ENCODE data around the gene BCAM. TPM values are rescaled to one million over a fixed set of nuclear protein-coding genes. Genes with fewer than 3 reads are reported as not detected.
A peak's percentile ranks its signal among the peaks of the same experiment; 100 is the strongest.
"Not testable (repeated sequence)": the region's sequence is repeated elsewhere in the genome, so short reads cannot be mapped to it uniquely, and the experiment has no call there.

BCAM gene, protein sequence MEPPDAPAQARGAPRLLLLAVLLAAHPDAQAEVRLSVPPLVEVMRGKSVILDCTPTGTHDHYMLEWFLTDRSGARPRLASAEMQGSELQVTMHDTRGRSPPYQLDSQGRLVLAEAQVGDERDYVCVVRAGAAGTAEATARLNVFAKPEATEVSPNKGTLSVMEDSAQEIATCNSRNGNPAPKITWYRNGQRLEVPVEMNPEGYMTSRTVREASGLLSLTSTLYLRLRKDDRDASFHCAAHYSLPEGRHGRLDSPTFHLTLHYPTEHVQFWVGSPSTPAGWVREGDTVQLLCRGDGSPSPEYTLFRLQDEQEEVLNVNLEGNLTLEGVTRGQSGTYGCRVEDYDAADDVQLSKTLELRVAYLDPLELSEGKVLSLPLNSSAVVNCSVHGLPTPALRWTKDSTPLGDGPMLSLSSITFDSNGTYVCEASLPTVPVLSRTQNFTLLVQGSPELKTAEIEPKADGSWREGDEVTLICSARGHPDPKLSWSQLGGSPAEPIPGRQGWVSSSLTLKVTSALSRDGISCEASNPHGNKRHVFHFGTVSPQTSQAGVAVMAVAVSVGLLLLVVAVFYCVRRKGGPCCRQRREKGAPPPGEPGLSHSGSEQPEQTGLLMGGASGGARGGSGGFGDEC
- 86.2 TPM for total RNA-seq
- long read RNA-seq, transcript BCAM-201 (15 exons, 2,453 nt) = major isoform, 81 of 97 reads
- long read RNA-seq, partial matches to known transcripts = 12 of 97 reads
- long read RNA-seq, other reads (novel, unspliced or antisense) = 4 of 97 reads

DNA sequence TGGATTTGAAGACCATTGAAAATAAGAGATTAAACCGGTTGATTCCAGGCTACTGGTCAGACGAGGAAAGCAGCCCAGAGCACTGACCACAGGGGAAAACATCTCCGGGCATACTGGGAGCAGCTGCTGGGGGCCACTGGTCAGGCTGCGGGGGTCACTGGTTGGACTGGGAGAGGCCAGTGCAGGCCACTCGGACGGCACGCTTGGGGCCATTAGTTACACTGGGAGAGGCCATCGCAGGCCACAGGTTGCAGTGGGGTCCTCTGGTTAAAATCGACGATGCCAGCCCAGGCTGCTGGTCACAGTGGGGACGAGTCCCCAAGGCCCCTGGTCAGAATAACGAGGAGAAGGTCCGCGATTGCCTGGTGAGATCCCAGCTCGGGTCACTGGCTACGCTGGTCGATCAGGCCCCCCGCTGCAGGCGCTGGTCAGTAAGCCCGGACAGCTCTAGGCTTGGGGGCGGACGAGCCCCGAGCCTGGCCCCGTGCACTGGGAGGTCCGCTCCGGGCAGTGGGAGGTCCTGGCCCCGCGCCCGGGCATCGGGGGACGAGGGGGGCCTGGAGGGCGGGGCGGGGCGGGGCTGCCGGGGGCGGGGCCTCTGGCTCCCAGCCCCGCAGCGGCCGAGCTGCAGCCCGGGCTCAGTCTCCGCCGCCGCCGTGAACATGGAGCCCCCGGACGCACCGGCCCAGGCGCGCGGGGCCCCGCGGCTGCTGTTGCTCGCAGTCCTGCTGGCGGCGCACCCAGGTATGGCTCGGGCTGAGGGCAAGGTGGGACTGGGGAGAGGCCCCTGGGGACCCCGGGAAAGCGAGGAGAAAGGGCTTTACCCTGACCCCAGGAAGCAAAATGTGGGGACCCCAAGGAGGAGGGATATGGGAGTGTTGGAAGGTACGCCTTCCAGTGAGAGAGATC, at the start of gene BCAM:
Gene BCAM, plus strand, starts transcription at position 641 of the 909 bp plus-strand sequence. Its CDS starts 22 bp downstream, at position 663.
- intact Hi-C loops (cut with DNase I) = no loop called here
- peak; percentile 89 for DNase-seq
- ATAC-seq (ENCODE audit: poor library complexity) = peak; percentile 96

DNA sequence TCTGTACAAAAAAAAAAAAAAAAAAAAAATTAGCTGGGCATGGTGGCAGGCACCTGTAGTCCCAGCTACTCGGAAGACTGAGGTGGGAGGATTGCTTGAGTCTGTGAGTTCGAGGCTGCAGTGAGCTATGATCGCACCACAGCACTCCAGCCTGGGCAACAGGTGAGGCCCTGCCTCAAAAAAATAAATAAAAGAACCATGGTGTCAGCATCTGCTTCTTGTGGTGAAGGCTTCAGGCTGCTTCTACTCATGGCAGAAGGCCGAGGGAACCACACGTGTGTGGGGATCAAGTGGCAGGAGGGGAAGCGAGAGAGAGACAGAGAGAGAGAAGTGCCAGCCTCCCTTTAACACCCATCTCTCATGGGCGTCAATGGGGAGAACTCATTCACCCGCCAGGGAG, 46.9 kb upstream of the BCAM start:
- ATAC-seq (ENCODE audit: poor library complexity) = no peak

DNA sequence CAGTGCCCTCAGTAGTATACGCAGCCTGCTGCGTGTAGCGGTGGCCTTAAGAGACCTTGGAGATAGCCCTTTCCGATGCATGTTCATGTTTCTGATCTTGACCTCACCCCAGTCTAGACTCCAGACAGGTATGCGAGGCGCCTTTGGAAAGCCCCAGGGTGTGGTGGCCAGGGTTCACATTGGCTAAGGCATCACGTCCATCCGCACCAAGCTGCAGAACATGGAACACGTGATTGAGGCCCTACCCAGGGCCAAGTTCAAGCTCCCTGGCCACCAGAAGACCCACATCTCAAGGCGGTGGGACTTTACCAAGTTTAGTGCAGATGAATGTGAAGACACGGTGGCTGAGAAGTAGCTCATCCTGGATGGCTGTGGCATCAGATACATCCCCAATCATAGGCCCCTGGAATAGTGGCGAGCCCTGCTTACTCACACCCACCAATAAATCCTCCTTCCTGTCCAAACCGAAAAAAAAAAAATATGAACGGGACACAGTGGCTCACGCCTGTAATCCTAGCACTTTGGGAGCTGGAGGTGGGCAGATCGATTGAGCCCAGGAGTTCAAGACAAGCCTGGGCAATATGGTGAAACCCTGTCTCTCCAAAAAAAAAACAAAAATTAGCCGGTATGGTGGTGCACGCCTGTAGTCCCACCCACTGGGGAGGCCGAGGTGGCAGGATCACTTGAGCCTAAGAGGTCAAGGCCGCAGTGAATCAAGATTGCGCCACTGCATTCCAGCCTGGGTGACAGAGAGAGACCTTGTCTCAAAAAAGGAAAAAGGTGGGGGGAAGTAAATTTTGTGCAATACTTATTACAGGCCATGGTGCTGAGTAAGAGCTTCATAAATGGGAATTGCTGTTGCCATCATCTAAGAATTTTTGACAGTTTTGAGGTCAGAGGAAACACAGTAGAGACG, 43.6 kb upstream of the BCAM start:
- ATAC-seq (ENCODE audit: poor library complexity) = peak; percentile 10

More for the DNA sequence above, 46.9 kb upstream of the BCAM start:
- no peak for DNase-seq
- intact Hi-C loops (cut with DNase I) = no loop called here

DNA sequence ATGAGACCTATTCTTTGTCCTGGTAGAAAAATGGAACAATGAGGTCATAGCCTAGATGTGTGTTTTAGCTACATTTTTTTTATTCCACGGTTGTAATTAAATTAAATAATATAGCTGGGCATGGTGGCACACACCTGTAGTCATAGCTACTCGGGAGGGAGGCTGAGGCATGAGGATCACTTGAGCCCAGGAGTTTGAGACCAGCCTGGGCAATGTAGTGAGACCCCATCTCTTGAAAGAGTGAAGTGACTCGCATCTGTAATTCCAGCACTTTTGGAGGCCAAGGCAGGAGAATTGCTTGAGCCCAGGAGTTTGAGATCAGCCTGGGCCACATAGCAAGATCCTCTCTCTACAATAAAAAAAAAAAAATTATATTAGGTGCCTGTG, 43.0 kb upstream of the BCAM start:
- intact Hi-C loops (cut with DNase I) = no loop called here
- ATAC-seq (ENCODE audit: poor library complexity) (no peak), DNase-seq (no peak)

More for the DNA sequence above, 43.6 kb upstream of the BCAM start:
- DNase-seq = peak; percentile 69
- intact Hi-C loops (cut with DNase I) = no loop called here

DNA sequence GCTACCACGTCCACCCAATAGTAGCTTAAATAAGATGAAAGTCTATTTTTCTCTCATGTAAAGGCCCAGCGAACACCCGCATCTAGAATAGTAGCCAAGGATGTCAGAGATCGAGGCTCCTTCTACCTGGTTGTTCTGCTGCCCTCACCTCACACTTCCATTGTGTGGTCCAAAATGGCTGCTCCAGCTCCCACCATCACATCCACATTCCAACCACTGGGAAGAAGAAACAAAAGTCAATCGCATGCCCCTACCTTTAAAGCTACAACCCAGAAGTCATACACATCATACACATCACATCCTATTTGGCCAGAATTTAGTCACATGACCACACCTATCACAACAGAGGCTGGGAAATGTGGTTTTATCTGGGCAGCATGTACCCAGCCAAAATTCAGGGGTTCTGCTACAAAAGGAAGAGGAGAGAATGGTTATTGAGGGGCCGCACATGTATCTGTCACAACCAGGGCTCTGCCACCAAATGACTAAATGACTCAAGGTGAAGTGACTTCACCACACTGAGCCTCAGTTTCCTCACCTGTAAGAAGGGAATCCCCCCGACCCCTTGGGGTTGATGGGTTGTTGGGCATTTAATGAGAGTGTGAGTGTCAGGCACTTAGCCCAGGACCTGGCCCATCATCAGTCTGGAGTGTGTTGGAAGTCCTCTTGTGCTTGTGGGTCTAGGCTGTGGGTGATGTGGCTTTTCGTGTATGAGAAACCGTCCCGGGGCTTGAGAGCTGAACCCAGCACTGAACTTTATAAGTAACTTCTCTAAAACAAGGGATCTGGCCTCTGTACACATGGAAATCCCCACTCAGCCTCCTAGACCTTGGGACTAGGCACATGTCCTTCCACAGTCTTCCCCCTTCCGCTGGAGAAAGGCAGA, 41.4 kb upstream of the BCAM start:
- intact Hi-C loops (cut with DNase I) = no loop called here
- ATAC-seq (ENCODE audit: poor library complexity) = no peak

DNA sequence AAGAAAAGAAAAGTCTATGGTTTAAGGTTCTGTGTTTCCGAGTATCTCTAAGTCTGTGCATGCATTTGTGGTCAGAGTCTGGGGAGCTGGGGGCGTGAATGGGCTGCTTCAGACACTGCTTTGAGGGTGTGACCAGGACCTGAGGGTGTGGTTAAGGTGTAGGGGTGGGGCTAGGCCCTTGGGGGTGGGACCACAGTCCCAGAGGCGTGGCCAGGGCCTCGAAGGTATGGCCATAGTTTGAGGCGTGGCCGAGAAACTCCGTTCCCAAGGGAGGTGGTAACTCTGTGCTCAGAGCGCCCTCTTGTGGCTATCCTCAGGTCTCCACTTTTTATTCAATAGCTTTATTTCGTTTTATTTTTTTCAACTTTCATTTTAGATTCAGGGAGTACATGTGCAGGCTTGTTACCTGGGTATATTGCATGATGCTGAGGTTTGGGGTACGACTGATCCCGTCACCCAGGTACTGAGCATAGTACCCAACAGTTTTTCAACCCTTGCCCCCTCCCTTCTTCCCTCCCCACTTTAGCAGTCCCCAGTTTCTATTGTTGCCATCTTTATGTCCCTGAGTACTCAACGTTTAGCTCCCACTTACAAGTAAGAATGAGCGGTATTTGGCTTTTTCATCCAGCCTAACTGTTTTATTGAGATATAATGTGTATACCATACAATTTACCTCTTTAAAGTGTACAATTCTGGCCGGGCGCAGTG, 38.2 kb upstream of the BCAM start:
- peak; percentile 94 for DNase-seq
- ATAC-seq (ENCODE audit: poor library complexity) = peak; percentile 99
- intact Hi-C loops (cut with DNase I) = loop anchor here (2.0 to 5.0 kb wide), 2 partner anchors 46 to 78 kb away; no protein-coding TSS in a partner anchor

More for the DNA sequence above, 41.4 kb upstream of the BCAM start:
- no peak for DNase-seq

DNA sequence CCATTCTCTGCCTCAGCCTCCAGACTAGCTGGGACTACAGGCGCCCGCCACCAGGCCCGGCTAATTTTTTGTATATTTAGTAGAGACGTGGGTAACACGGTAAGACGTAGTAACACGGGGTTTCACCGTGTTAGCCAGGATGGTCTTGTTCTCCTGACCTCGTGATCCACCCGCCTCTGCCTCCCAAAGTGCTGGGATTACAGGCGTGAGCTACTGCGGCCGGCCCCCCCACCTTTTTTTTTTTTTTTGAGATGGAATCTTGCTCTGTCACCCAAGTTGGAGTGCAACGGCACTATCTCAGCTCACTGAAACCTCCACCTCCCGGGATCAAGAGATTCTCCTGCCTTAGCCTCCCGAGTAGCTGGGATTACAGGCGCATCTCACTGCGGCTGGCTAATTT, 36.8 kb upstream of the BCAM start:
- not testable (repeated sequence) for DNase-seq; ATAC-seq (ENCODE audit: poor library complexity)
- intact Hi-C loops (cut with DNase I) = loop anchor here (5.0 kb wide), 1 partner anchor 80 kb away; no protein-coding TSS in a partner anchor

DNA sequence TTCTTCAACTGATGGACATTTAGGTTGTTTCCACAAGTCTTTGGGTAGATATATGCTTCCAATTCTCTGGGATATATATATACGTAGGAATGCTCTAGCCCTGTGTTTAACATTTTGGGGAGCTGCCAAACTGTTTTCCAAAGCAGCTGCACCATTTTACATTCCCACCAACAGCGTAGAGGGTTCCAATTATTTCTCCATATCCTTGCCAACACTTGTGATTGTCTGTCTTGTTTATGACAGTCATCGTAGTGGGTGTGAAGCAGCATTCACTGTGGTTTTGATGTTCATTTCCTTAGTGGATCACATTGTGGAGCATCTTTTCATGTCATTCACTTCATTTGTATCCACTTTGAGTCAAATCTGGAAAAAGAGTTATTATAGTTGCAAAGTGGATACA, 35.9 kb upstream of the BCAM start:
- DNase-seq = no peak
- no peak for ATAC-seq (ENCODE audit: poor library complexity)
- intact Hi-C loops (cut with DNase I) = loop anchor here (5.0 kb wide), 1 partner anchor 81 kb away; no protein-coding TSS in a partner anchor

DNA sequence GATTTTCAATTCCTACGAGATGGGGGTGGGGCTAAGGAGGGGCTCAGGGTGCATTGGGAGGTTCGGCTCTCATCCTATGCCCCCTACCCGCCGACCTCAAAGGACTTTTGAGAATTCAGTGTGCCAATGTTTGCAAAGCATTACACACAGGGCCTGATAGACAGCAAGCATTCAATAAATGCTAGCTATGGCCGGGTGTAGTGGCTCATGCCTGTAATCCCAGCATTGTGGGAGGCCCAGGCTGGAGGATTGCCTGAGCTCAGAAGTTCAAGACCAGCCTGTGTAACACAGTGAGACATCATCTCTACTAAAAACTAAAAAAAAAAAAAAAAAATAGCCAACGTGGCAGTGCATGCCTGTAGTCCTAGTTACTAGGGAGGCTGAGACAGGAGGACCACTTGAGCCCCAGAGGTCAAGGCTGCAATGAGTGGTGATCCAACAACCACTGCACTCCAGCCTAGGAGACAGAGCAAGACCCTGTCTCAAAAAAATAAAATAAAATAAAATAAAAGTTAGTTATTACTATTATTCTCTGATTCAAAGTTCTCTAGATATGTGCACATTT, 33.1 kb upstream of the BCAM start:
- intact Hi-C loops (cut with DNase I) = no loop called here

DNA sequence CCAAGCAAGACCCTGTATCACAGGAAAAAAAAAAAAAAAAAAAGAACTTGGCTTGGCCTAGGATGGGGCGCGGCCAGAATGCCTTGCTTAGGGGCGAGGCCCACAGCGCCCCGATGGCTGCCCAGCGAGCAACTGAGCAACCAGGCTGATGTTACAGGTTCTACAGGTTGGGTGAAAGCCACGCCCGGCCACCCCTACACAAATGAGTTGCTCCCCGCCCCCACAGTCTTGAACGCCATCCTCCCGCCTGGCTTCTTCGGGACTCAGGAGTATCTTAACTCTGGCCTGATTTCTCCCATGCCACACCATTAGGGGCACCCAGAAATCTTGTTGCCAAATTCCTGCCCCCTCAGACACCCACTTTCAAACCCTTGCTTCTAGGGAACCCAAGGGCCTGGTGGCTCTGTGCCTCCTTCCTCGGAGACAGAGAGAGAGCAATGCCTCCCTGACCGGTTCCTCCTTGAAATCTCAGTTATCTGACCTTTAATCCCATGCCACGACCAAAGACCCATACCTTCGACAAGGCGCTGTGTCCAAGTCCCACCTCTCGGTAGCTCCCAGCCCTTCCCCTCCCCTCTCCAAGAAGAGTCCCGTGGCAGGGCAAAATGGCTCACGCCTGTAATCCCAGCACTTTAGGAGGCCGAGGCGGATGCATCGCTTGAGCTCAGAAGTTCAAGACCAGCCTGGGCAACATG, 32.4 kb upstream of the BCAM start:
- intact Hi-C loops (cut with DNase I) = no loop called here
- ATAC-seq (ENCODE audit: poor library complexity) (no peak), DNase-seq (no peak)

More for the DNA sequence above, 33.1 kb upstream of the BCAM start:
- no peak for DNase-seq
- no peak for ATAC-seq (ENCODE audit: poor library complexity)

DNA sequence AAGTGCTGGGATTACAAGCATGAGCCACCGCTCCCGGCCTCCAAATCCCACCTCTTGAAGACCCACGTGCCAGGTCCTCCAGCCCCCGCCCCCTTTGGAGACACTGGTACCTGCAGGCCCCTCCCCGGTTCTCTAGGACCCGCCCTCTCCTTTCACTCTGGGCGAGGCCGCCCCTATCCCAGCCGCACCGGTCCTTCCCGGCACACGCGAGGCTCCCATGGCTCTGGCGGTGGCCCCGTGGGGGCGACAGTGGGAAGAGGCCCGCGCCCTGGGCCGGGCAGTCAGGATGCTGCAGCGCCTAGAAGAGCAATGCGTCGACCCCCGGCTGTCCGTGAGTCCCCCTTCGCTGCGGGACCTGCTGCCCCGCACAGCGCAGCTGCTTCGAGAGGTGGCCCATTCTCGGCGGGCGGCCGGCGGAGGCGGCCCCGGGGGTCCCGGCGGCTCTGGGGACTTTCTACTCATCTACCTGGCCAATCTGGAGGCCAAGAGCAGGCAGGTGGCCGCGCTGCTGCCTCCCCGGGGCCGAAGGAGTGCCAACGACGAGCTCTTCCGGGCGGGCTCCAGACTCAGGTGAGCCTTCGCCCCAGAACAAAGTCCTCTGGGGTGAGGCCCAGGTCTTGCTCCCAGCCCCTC, 31.1 kb upstream of the BCAM start, which contains the start of gene CBLC:
Gene CBLC, plus strand, starts transcription at position 176 of the 633 bp plus-strand sequence. Its CDS starts 42 bp downstream, at position 218.
- intact Hi-C loops (cut with DNase I) = no loop called here
- ATAC-seq (ENCODE audit: poor library complexity) (peak; percentile 51), DNase-seq (no peak)

DNA sequence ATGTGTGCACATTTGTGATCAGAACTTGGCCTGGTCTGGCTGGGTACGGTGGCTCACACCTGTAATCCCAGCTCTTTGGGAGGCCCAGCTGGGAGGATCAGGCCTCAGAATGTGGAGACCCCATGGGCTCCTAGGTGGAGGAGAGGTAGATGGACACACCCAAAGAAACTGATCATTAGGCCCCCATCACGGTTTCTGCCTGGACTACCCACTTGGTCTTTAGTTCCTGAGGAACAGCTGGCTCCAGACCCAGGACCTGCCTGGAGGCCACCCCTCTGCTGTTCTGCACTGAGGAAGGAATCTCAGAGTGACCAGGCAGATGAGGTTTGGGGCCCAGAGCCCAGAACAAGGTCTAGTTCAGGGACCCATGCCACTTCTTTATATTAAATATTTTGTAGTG, 29.8 kb upstream of the BCAM start:
- no peak for DNase-seq
- no peak for ATAC-seq (ENCODE audit: poor library complexity)
- intact Hi-C loops (cut with DNase I) = no loop called here

DNA sequence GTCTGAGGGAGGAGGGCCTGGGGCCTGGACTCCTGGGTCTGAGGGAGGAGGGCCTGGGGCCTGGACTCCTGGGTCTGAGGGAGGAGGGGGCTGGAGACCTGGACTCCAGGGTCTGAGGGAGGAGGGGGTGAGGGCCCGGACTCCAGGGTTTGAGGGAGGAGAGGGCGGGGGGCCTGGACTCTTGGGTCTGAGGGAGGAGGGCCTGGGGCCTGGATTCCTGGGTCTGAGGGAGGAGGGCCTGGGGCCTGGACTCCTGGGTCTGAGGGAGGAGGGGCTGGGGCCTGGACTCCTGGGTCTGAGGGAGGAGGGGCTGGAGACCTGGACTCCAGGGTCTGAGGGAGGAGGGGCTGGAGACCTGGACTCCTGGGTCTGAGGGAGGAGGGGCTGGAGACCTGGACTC, 27.2 kb upstream of the BCAM start:
- ATAC-seq (ENCODE audit: poor library complexity); DNase-seq; intact Hi-C loops (cut with DNase I): not testable (repeated sequence)

DNA sequence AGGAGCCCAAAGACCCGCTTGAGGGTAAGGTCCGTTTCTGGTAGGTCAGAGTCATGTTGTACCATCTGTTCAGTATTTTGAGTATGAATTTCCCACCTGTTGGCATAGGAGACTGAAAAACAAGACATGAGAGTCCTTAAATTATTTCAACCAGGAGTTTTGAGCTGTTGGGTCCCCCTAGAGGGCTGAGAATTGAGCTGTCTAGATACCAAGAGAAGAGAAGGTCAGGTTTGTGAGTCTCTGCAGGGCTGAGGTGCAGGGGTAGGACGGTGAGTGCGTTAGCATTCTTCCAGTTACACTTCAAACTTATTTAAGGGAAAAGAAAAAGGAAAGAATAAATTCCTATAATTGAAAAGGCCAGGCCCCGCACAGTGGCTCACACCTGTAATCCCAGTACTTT, 26.2 kb upstream of the BCAM start:
- DNase-seq (no peak), ATAC-seq (ENCODE audit: poor library complexity) (no peak)
- intact Hi-C loops (cut with DNase I) = no loop called here

DNA sequence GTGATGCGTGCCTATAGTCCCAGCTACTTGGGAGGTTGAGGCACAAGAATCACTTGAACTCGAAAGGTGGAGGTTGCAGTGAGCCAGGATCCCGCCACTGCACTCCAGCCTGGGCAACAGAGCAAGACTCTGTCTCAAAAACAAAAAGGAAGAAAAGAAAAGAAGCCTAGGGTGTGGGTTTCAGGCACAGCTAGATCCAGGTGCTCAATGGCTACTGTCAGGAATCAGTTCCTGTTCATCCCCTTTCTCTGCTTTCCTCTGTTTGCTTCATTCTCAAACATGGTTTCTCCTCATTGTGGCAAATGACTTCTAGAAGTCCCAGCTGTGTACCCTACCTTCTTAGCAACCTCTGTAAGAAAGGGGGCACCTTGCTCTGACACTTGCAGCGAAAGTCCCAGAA, 25.4 kb upstream of the BCAM start:
- ATAC-seq (ENCODE audit: poor library complexity) = no peak
- intact Hi-C loops (cut with DNase I) = no loop called here
- no peak for DNase-seq

All from Right ventricle myocardium superior (tissue), 1 donor.